Hematopoietic multipotent progenitor cell treated with erythropoietin and hydrocortisone succinate and interleukin-3 and kit ligand, for 6 days (in vitro differentiated cells): ENCODE results near the gene C4B.

Experiments used
- DNase-seq: peaks from one replicate; pipeline ENCODE4 v3.0.0-alpha.2; 2015

Gene C4B

DNA sequence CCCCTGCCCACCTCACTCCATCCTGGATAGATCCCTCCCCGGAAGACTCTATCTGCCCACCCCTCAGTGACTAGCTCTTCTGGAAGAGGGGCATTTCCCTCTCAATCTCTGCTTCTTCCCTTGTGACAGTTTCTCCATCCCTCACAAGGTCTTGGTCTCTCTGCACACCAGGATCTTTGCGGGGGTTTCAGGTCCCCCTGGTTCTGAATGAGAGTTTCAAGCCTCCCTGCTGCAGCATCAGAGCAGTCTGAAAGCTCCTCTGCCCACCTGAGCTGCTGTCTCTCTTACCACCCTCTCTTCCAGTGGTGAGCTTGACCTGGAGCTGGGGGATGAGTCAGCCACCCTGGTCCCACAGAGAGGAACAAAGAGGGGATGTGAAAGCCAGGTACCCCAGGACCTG is 70.2 kb downstream of the C4B start:
- no peak for DNase-seq
